Natural killer cell (primary cell): Measurements from ENCODE around the gene WSCD2. TPM values are rescaled to one million over a fixed set of nuclear protein-coding genes. Genes with fewer than 3 reads are reported as not detected.

Experiments
- ATAC-seq, 3 donors: fragments of 150-1000 bp in 2 of 3; fragments of 200-7000 bp in 1 of 3; cut with Tn5 transposase; 1 replicate in 1 of 3; 2 replicates in 2 of 3; pipeline ENCODE4 v1.10.0; 2021; ENCODE audit warnings: mild to moderate bottlenecking in 2 of 3, moderate library complexity in 2 of 3
- DNase-seq, 2 donors: peaks; one replicate each; pipeline versions ENCODE4 v3.0.0 to v3.0.0-alpha.2; 2013 to 2021; ENCODE audit warnings: mixed read lengths in 1 of 2
- H3K27ac ChIP-seq: one replicate; pipeline ENCODE4 v1.5.1; 2013; ENCODE audit warnings: mild to moderate bottlenecking, low read length
- H3K27me3 ChIP-seq: one replicate; pipeline ENCODE4 v1.6.1; 2013; ENCODE audit warnings: low read length; ENCODE audit not compliant: control insufficient read depth, insufficient read depth
- H3K36me3 ChIP-seq: one replicate; pipeline ENCODE4 v1.6.1; 2013; ENCODE audit warnings: low read length; ENCODE audit not compliant: control insufficient read depth, insufficient read depth
- H3K4me1 ChIP-seq: one replicate; pipeline ENCODE4 v1.6.1; 2013; ENCODE audit warnings: low read length; ENCODE audit not compliant: control insufficient read depth, insufficient read depth
- H3K4me3 ChIP-seq: one replicate; pipeline ENCODE4 v1.5.1; 2013; ENCODE audit warnings: low read length
- H3K9me3 ChIP-seq: one replicate; pipeline ENCODE4 v1.6.1; 2013; ENCODE audit warnings: low read length; ENCODE audit not compliant: control insufficient read depth, insufficient read depth
- H3K27ac Mint-ChIP-seq, 2 donors: one replicate each; pipeline ENCODE4 v1.8.0; 2022; ENCODE audit warnings: mild to moderate bottlenecking in 2 of 2, mixed read lengths in 2 of 2, moderate library complexity in 1 of 2
- H3K27me3 Mint-ChIP-seq, 2 donors: one replicate each; pipeline ENCODE4 v1.8.0; 2022; ENCODE audit warnings: low read depth in 2 of 2, mixed read lengths in 2 of 2
- H3K36me3 Mint-ChIP-seq: one replicate; pipeline ENCODE4 v1.8.0; 2022; ENCODE audit warnings: mixed read lengths
- H3K4me1 Mint-ChIP-seq, 2 donors: one replicate each; pipeline ENCODE4 v1.8.0; 2022; ENCODE audit warnings: mixed read lengths in 2 of 2
- H3K4me3 Mint-ChIP-seq: one replicate; pipeline ENCODE4 v1.8.0; 2022; ENCODE audit warnings: mild to moderate bottlenecking, moderate library complexity, mixed read lengths
- H3K9me3 Mint-ChIP-seq, 2 donors: one replicate each; pipeline ENCODE4 v1.8.0; 2022; ENCODE audit warnings: mixed read lengths in 2 of 2
- CTCF ChIP-seq: fragments of 200-600 bp; IDR thresholded peaks from one replicate; pipeline ENCODE4 v1.8.0; 2022; ENCODE audit warnings: antibody characterized with exemption
- WGBS: methylation state at CpG from one replicate; pipeline ENCODE4 v1.1.7; 2013; ENCODE audit warnings: missing lambda C conversion rate; ENCODE audit not compliant: insufficient coverage; 5-methylcytosine and 5-hydroxymethylcytosine counted together
- intact Hi-C: fragments of 100-400 bp; cut with micrococcal nuclease; formaldehyde crosslinking; loops from one replicate; pipeline ENCODE4 v1.14.2; 2022
- total RNA-seq, 4 donors: library from RNA; stranded (reverse); fragments of 120-200 nt in 1 of 4; gene quantifications; one replicate each; pipeline versions ENCODE4 v1.2.3 to v1.2.4, GENCODE V29; 2013 to 2022

Gene WSCD2
- total RNA-seq, 3 donors from 2014 or later (not counting 1 experiment from before 2014, with no cell fraction given): 0.32 to 0.78 TPM; not detected in 1

- no peak overlapping the region for H3K4me3 ChIP-seq
- intact Hi-C loops: loop anchor here (10.0 kb wide), 1 partner anchor 51 kb away; the partner anchor contains the start of gene CMKLR1
- peaks cover 2% of the 10 kb centered on the region for H3K36me3 ChIP-seq
- 71% methylated on average over 7 of the region's 7 CpGs for WGBS
- peak overlapping the region; percentile 73 to 82 for H3K27ac Mint-ChIP-seq
- no peaks in the 10 kb centered on the region for H3K9me3 ChIP-seq
- H3K9me3 Mint-ChIP-seq: peaks cover 0 to 2% of the 10 kb centered on the region in 2 donors
- no peak for TF ChIP-seq CTCF
- H3K27ac ChIP-seq: no peak overlapping the region
- peak overlapping the region; percentile 81 for H3K4me3 Mint-ChIP-seq
- no peaks in the 10 kb centered on the region for H3K27me3 ChIP-seq
- H3K4me1 Mint-ChIP-seq: peaks cover 60 to 68% of the 10 kb centered on the region in 2 donors
- DNase-seq (no peak), ATAC-seq (no peak)
- H3K36me3 Mint-ChIP-seq: no peaks in the 10 kb centered on the region
- peaks cover 30% of the 10 kb centered on the region for H3K4me1 ChIP-seq
- H3K27me3 Mint-ChIP-seq: no peaks in the 10 kb centered on the region
Observed at GRCh38 chr12:108284163-108284562, 155.1 kb downstream of the WSCD2 start.

GRCh38 chr12:108285016-108285415 is 155.9 kb downstream of the WSCD2 start:
- Histone ChIP-seq H3K27ac (no peak overlapping the region), H3K36me3 (peaks cover 2% of the 10 kb centered on the region), H3K4me3 (no peak overlapping the region), H3K27me3 (no peaks in the 10 kb centered on the region), H3K9me3 (no peaks in the 10 kb centered on the region), H3K4me1 (peaks cover 30% of the 10 kb centered on the region)
- no peak for ATAC-seq
- DNase-seq: no peak
- Mint-ChIP-seq H3K9me3 (peaks cover 0 to 2% of the 10 kb centered on the region in 2 donors), H3K27me3 (no peaks in the 10 kb centered on the region), H3K4me3 (peak overlapping the region; percentile 35), H3K36me3 (no peaks in the 10 kb centered on the region), H3K4me1 (peaks cover 58 to 75% of the 10 kb centered on the region in 2 donors), H3K27ac (peak overlapping the region in 1 of 2 donors; percentile 82)
- intact Hi-C loops: loop anchor here (10.0 kb wide), 1 partner anchor 50 kb away; the partner anchor contains the start of gene CMKLR1
- no peak for TF ChIP-seq CTCF
- 56% methylated on average over 2 of the region's 2 CpGs for WGBS

DNA sequence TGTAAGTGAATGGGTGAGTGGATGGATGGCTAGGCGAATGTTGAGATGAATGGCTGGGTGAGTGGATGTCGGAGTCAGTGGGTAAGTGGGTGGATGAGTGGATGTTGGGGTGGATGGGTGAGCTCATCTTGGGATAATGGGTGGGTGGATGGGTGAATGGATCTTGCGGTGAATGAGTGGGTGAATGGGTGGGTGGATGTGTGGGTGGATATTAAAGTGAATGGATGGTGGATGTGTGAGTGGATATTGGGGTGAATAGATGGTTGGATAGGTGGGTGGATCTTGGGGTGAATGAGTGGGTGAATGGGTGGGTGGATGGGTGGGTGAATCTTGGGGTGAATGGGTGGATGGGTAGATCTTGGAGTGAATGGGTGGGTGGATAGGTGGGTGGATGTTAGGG is 158.1 kb downstream of the WSCD2 start:
- H3K36me3 Mint-ChIP-seq: peaks cover 13% of the 10 kb centered on the region
- H3K4me3 ChIP-seq: no peak overlapping the region
- TF ChIP-seq CTCF: no peak
- peaks cover 0 to 2% of the 10 kb centered on the region in 2 donors for H3K9me3 Mint-ChIP-seq
- intact Hi-C loops: loop anchor here (10.0 kb wide), 1 partner anchor 48 kb away; the partner anchor contains the start of gene CMKLR1
- H3K36me3 ChIP-seq: peaks cover 21% of the 10 kb centered on the region
- DNase-seq (no peak), ATAC-seq (no peak)
- H3K4me1 ChIP-seq: peaks cover 33% of the 10 kb centered on the region
- no peaks in the 10 kb centered on the region for H3K27me3 ChIP-seq
- peaks cover 68 to 82% of the 10 kb centered on the region in 2 donors for H3K4me1 Mint-ChIP-seq
- H3K4me3 Mint-ChIP-seq: no peak overlapping the region
- H3K27ac Mint-ChIP-seq: peak overlapping the region; percentile 9 to 79
- H3K27me3 Mint-ChIP-seq: no peaks in the 10 kb centered on the region
- no peak overlapping the region for H3K27ac ChIP-seq
- peaks cover 2% of the 10 kb centered on the region for H3K9me3 ChIP-seq
- WGBS: 94% methylated on average over 3 of the region's 3 CpGs
